Activated CD4-positive, alpha-beta T cell treated with anti-CD3 and anti-CD28 coated beads for 36 hours (primary cell): ENCODE data around the gene WT1. TPM values are rescaled to one million over a fixed set of nuclear protein-coding genes. Genes with fewer than 3 reads are reported as not detected.

Experiments used
- ATAC-seq: fragments of 200-7000 bp; cut with Tn5 transposase; one replicate; pipeline ENCODE4 v1.10.0; 2021; ENCODE audit warnings: mild to moderate bottlenecking, moderate library complexity
- CTCF ChIA-PET: fragments of 350-600 bp; sonication (Branson Sonifier 250); formaldehyde crosslinking; loops from one replicate; lab custom pipeline; 2021; ENCODE audit warnings: antibody characterized with exemption; lab: Charles Lee
- POLR2A ChIA-PET: fragments of 350-600 bp; sonication (Branson Sonifier 250); formaldehyde crosslinking; loops from one replicate; lab custom pipeline; 2021; ENCODE audit warnings: antibody characterized with exemption, inconsistent platforms; lab: Charles Lee
- DNase-seq: peaks from one replicate; pipeline ENCODE4 v3.0.0-alpha.2; 2020
- H3K27ac Mint-ChIP-seq: one replicate; pipeline ENCODE4 v1.8.0; 2021; ENCODE audit warnings: mixed read lengths
- H3K27me3 Mint-ChIP-seq: one replicate; pipeline ENCODE4 v1.8.0; 2021; ENCODE audit warnings: mixed read lengths
- H3K36me3 Mint-ChIP-seq: one replicate; pipeline ENCODE4 v1.8.0; 2021; ENCODE audit warnings: low read depth, mixed read lengths
- H3K4me1 Mint-ChIP-seq: one replicate; pipeline ENCODE4 v1.8.0; 2021; ENCODE audit warnings: mixed read lengths
- H3K4me3 Mint-ChIP-seq: one replicate; pipeline ENCODE4 v1.8.0; 2021; ENCODE audit warnings: mild to moderate bottlenecking, moderate library complexity, mixed read lengths
- H3K9me3 Mint-ChIP-seq: one replicate; pipeline ENCODE4 v1.8.0; 2021; ENCODE audit warnings: low read depth, mixed read lengths
- intact Hi-C, 2 experiments: fragments of 100-400 bp; cut with DNase I in 1 of 2; cut with micrococcal nuclease in 1 of 2; formaldehyde crosslinking; loops; one replicate each; pipeline versions ENCODE4 v1.14.2 to v1.15.1; 2022 to 2024; cut with DNase I, micrococcal nuclease
- total RNA-seq, 2 experiments: library from RNA; stranded (reverse); gene quantifications; one replicate each; pipeline ENCODE4 v1.2.3, GENCODE V29; 2021

The WT1 gene
- total RNA-seq, 2 experiments from 2014 or later: not detected

GRCh38 chr11:32420937-32421901 lies 14.1 kb downstream of the WT1 start:
- ATAC-seq: peak; percentile 83
- H3K36me3 Mint-ChIP-seq: no peaks in the 10 kb centered on the region
- peak; percentile 57 for DNase-seq
- no peak overlapping the region for H3K4me3 Mint-ChIP-seq
- H3K27me3 Mint-ChIP-seq: peaks cover 19% of the 10 kb centered on the region
- ChIA-PET CTCF (interaction anchor here (0.8 to 1.9 kb wide), 5 partner anchors 13 to 372 kb away, joined by 3 to 4 read pairs (median 3); no protein-coding TSS in a partner anchor), POLR2A (interaction anchor here (0.7 kb wide), 1 partner anchor 162 kb away, joined by 3 read pairs; no protein-coding TSS in a partner anchor)
- intact Hi-C loops: no loop called here
- no peaks in the 10 kb centered on the region for H3K9me3 Mint-ChIP-seq
- H3K4me1 Mint-ChIP-seq: peaks cover 20% of the 10 kb centered on the region
- peak overlapping the region; percentile 19 for H3K27ac Mint-ChIP-seq

GRCh38 chr11:32420139-32420538 lies 15.2 kb downstream of the WT1 start:
- peaks cover 12% of the 10 kb centered on the region for H3K27me3 Mint-ChIP-seq
- no peak for DNase-seq
- H3K4me3 Mint-ChIP-seq: no peak overlapping the region
- peaks cover 20% of the 10 kb centered on the region for H3K4me1 Mint-ChIP-seq
- ChIA-PET CTCF (interaction anchor here (0.9 to 1.9 kb wide), 3 partner anchors 9 to 373 kb away, joined by 3 to 4 read pairs (median 3); no protein-coding TSS in a partner anchor), POLR2A (interaction anchor here (0.6 kb wide), 1 partner anchor 1542 kb away, joined by 3 read pairs; no protein-coding TSS in a partner anchor)
- intact Hi-C loops: no loop called here
- no peak overlapping the region for H3K27ac Mint-ChIP-seq
- no peak for ATAC-seq
- no peaks in the 10 kb centered on the region for H3K36me3 Mint-ChIP-seq
- H3K9me3 Mint-ChIP-seq: no peaks in the 10 kb centered on the region

- Mint-ChIP-seq H3K9me3 (no peaks in the 10 kb centered on the region), H3K36me3 (no peaks in the 10 kb centered on the region), H3K27ac (no peak overlapping the region), H3K4me3 (no peak overlapping the region), H3K27me3 (peaks cover 10% of the 10 kb centered on the region), H3K4me1 (peaks cover 18% of the 10 kb centered on the region)
- no peak for ATAC-seq
- ChIA-PET CTCF (no interaction called here), POLR2A (no interaction called here)
- no peak for DNase-seq
- intact Hi-C loops: no loop called here
These were observed 16.5 kb downstream of the WT1 start for GRCh38 chr11:32418836-32419235.

GRCh38 chr11:32417806-32418205 lies 17.5 kb downstream of the WT1 start:
- POLR2A ChIA-PET: no interaction called here
- peaks cover 7% of the 10 kb centered on the region for H3K27me3 Mint-ChIP-seq
- peaks cover 18% of the 10 kb centered on the region for H3K4me1 Mint-ChIP-seq
- DNase-seq (no peak), ATAC-seq (no peak)
- H3K4me3 Mint-ChIP-seq: no peak overlapping the region
- no peaks in the 10 kb centered on the region for H3K9me3 Mint-ChIP-seq
- intact Hi-C loops: no loop called here
- CTCF ChIA-PET: no interaction called here
- no peaks in the 10 kb centered on the region for H3K36me3 Mint-ChIP-seq
- no peak overlapping the region for H3K27ac Mint-ChIP-seq

- Mint-ChIP-seq H3K4me1 (peaks cover 8% of the 10 kb centered on the region), H3K9me3 (no peaks in the 10 kb centered on the region), H3K4me3 (no peak overlapping the region), H3K27ac (no peak overlapping the region), H3K36me3 (no peaks in the 10 kb centered on the region), H3K27me3 (peaks cover 3% of the 10 kb centered on the region)
- DNase-seq: no peak
- ChIA-PET POLR2A (no interaction called here), CTCF (interaction anchor here (0.7 kb wide), 1 partner anchor 36 kb away, joined by 4 read pairs; no protein-coding TSS in a partner anchor)
- ATAC-seq: no peak
- intact Hi-C loops: no loop called here
These were observed 19.0 kb downstream of the WT1 start for GRCh38 chr11:32416301-32416700.

- Mint-ChIP-seq H3K27me3 (peaks cover 5% of the 10 kb centered on the region), H3K27ac (no peak overlapping the region), H3K4me1 (no peaks in the 10 kb centered on the region), H3K9me3 (no peaks in the 10 kb centered on the region), H3K36me3 (no peaks in the 10 kb centered on the region), H3K4me3 (no peak overlapping the region)
- DNase-seq: no peak
- POLR2A ChIA-PET: interaction anchor here (1.2 kb wide), 1 partner anchor 23 kb away, joined by 4 read pairs; no protein-coding TSS in a partner anchor
- ATAC-seq: no peak
- intact Hi-C loops: no loop called here
- CTCF ChIA-PET: no interaction called here
These were observed 20.4 kb downstream of the WT1 start for GRCh38 chr11:32414925-32415324.

- Mint-ChIP-seq H3K27me3 (peaks cover 5% of the 10 kb centered on the region), H3K4me1 (no peaks in the 10 kb centered on the region), H3K4me3 (no peak overlapping the region), H3K9me3 (no peaks in the 10 kb centered on the region), H3K36me3 (no peaks in the 10 kb centered on the region), H3K27ac (no peak overlapping the region)
- CTCF ChIA-PET: interaction anchor here (0.5 kb wide), 1 partner anchor 1864 kb away, joined by 5 read pairs; no protein-coding TSS in a partner anchor
- intact Hi-C loops: no loop called here
- POLR2A ChIA-PET: no interaction called here
- no peak for ATAC-seq
- DNase-seq: no peak
These were observed 23.3 kb downstream of the WT1 start for GRCh38 chr11:32411942-32412615.

GRCh38 chr11:32405592-32405991 lies 29.7 kb downstream of the WT1 start:
- CTCF ChIA-PET: interaction anchor here (0.9 kb wide), 1 partner anchor 72 kb away, joined by 3 read pairs; no protein-coding TSS in a partner anchor
- H3K27ac Mint-ChIP-seq: no peak overlapping the region
- POLR2A ChIA-PET: no interaction called here
- H3K36me3 Mint-ChIP-seq: no peaks in the 10 kb centered on the region
- H3K27me3 Mint-ChIP-seq: peaks cover 10% of the 10 kb centered on the region
- no peak for ATAC-seq
- no peak for DNase-seq
- no peaks in the 10 kb centered on the region for H3K4me1 Mint-ChIP-seq
- peaks cover 2% of the 10 kb centered on the region for H3K9me3 Mint-ChIP-seq
- intact Hi-C loops: no loop called here
- no peak overlapping the region for H3K4me3 Mint-ChIP-seq

GRCh38 chr11:32402836-32403235 lies 32.5 kb downstream of the WT1 start:
- H3K36me3 Mint-ChIP-seq: no peaks in the 10 kb centered on the region
- ChIA-PET CTCF (interaction anchor here (0.8 kb wide), 1 partner anchor 528 kb away, joined by 3 read pairs; no protein-coding TSS in a partner anchor), POLR2A (no interaction called here)
- H3K9me3 Mint-ChIP-seq: peaks cover 2% of the 10 kb centered on the region
- H3K4me3 Mint-ChIP-seq: no peak overlapping the region
- ATAC-seq (no peak), DNase-seq (no peak)
- intact Hi-C loops: no loop called here
- H3K27ac Mint-ChIP-seq: no peak overlapping the region
- H3K4me1 Mint-ChIP-seq: no peaks in the 10 kb centered on the region
- peaks cover 7% of the 10 kb centered on the region for H3K27me3 Mint-ChIP-seq

- POLR2A ChIA-PET: no interaction called here
- H3K4me1 Mint-ChIP-seq: no peaks in the 10 kb centered on the region
- peaks cover 2% of the 10 kb centered on the region for H3K9me3 Mint-ChIP-seq
- peaks cover 9% of the 10 kb centered on the region for H3K27me3 Mint-ChIP-seq
- ATAC-seq: no peak
- no peak for DNase-seq
- H3K36me3 Mint-ChIP-seq: no peaks in the 10 kb centered on the region
- CTCF ChIA-PET: interaction anchor here (0.6 kb wide), 1 partner anchor 929 kb away, joined by 3 read pairs; no protein-coding TSS in a partner anchor
- H3K27ac Mint-ChIP-seq: no peak overlapping the region
- no peak overlapping the region for H3K4me3 Mint-ChIP-seq
- intact Hi-C loops: no loop called here
These were observed 34.5 kb downstream of the WT1 start for GRCh38 chr11:32400670-32401369.

- ChIA-PET CTCF (interaction anchor here (0.6 kb wide), 1 partner anchor 929 kb away, joined by 3 read pairs; no protein-coding TSS in a partner anchor), POLR2A (no interaction called here)
- no peaks in the 10 kb centered on the region for H3K4me1 Mint-ChIP-seq
- H3K9me3 Mint-ChIP-seq: peaks cover 2% of the 10 kb centered on the region
- no peak for ATAC-seq
- peaks cover 12% of the 10 kb centered on the region for H3K27me3 Mint-ChIP-seq
- H3K36me3 Mint-ChIP-seq: no peaks in the 10 kb centered on the region
- no peak overlapping the region for H3K27ac Mint-ChIP-seq
- intact Hi-C loops: no loop called here
- no peak overlapping the region for H3K4me3 Mint-ChIP-seq
- DNase-seq: no peak
These were observed 35.1 kb downstream of the WT1 start for GRCh38 chr11:32400196-32400595.
